Posterior cingulate gyrus (tissue), 11 donors: ENCODE results near the gene PFKP.
"Not testable (repeated sequence)": the region's sequence is repeated elsewhere in the genome, so short reads cannot be mapped to it uniquely, and the experiment has no call there.

Source experiments
- DNase-seq, 10 donors: peaks; one replicate each; pipeline versions ENCODE4 v3.0.0 to v3.0.0-alpha.2; 2020 to 2021; ENCODE audit warnings: mixed read lengths in 3 of 10
- intact Hi-C: fragments of 100-400 bp; cut with DNase I; formaldehyde crosslinking; loops from one replicate; pipeline ENCODE4 v1.15.1; 2023

Gene PFKP

GRCh38 chr10:3094609-3095036 lies 27.3 kb downstream of the PFKP start:
- intact Hi-C loops, result no loop called here
- peak in 1 of 10 donors; percentile 7 for DNase-seq

GRCh38 chr10:3095373-3096139 lies 28.2 kb downstream of the PFKP start:
- intact Hi-C loops, result no loop called here

GRCh38 chr10:3096149-3096548 lies 28.8 kb downstream of the PFKP start:
- intact Hi-C loops, result no loop called here
- DNase-seq, result peak in 2 of 10 donors; percentile 24 to 52

More at GRCh38 chr10:3095373-3096139, 28.2 kb downstream of the PFKP start:
- peak in 2 of 10 donors; percentile 54 to 72 for DNase-seq

GRCh38 chr10:3097160-3097559 lies 29.8 kb downstream of the PFKP start:
- peak in 1 of 10 donors; percentile 76 for DNase-seq
- intact Hi-C loops, result no loop called here

- DNase-seq, result peak in 2 of 10 donors; percentile 58 to 62
- intact Hi-C loops, result no loop called here
Observed at GRCh38 chr10:3098689-3099088, 31.3 kb downstream of the PFKP start.

- intact Hi-C loops, result no loop called here
- DNase-seq, result peak in 2 of 10 donors; percentile 66 to 68
Observed at GRCh38 chr10:3099291-3100092, 32.1 kb downstream of the PFKP start.

GRCh38 chr10:3100093-3100792 lies 32.9 kb downstream of the PFKP start:
- intact Hi-C loops, result no loop called here
- DNase-seq, result peak in 2 of 10 donors; percentile 59 to 66

GRCh38 chr10:3100856-3101640 lies 33.7 kb downstream of the PFKP start:
- intact Hi-C loops, result no loop called here
- peak in 2 of 10 donors; percentile 67 to 70 for DNase-seq

GRCh38 chr10:3102720-3103427 lies 35.5 kb downstream of the PFKP start:
- intact Hi-C loops, result no loop called here
- DNase-seq, result peak in 1 of 10 donors; percentile 89

GRCh38 chr10:3103646-3104045 lies 36.3 kb downstream of the PFKP start:
- peak in 2 of 10 donors; percentile 61 to 83 for DNase-seq
- intact Hi-C loops, result no loop called here

GRCh38 chr10:3104251-3104918 lies 37.0 kb downstream of the PFKP start:
- peak; percentile 36 to 97 (median 81) for DNase-seq
- intact Hi-C loops, result no loop called here

GRCh38 chr10:3105166-3105565 lies 37.8 kb downstream of the PFKP start:
- DNase-seq, result peak in 2 of 10 donors; percentile 71 to 72
- intact Hi-C loops, result no loop called here

- intact Hi-C loops, result no loop called here
- DNase-seq, result peak in 2 of 10 donors; percentile 61 to 67
Observed at GRCh38 chr10:3105905-3106304, 38.6 kb downstream of the PFKP start.

- DNase-seq, result peak in 2 of 10 donors; percentile 21 to 28
- intact Hi-C loops, result not testable (repeated sequence)
Observed at GRCh38 chr10:3106328-3106727, 39.0 kb downstream of the PFKP start.

GRCh38 chr10:3106928-3107425 lies 39.6 kb downstream of the PFKP start:
- peak in 1 of 10 donors; percentile 4 for DNase-seq
- intact Hi-C loops, result no loop called here

GRCh38 chr10:3107426-3107961 lies 40.1 kb downstream of the PFKP start:
- intact Hi-C loops, result no loop called here
- DNase-seq, result peak; percentile 49 to 95 (median 78)

GRCh38 chr10:3108033-3108432 lies 40.7 kb downstream of the PFKP start:
- DNase-seq, result peak in 2 of 10 donors; percentile 45 to 63
- intact Hi-C loops, result no loop called here

- intact Hi-C loops, result no loop called here
- DNase-seq, result peak in 1 of 10 donors; percentile 85
Observed at GRCh38 chr10:3108575-3109105, 41.3 kb downstream of the PFKP start.
